Kidney epithelial cell (primary cell): Measurements from ENCODE around the gene PLA2G15. TPM values are rescaled to one million over a fixed set of nuclear protein-coding genes. Genes with fewer than 3 reads are reported as not detected.
A peak's percentile ranks its signal among the peaks of the same experiment; 100 is the strongest.

ENCODE experiments used
- DNase-seq: peaks from one replicate; pipeline ENCODE4 v3.0.0-alpha.2; 2010; ENCODE audit warnings: low read depth
- H3K27me3 ChIP-seq: 2 replicates; pipeline ENCODE4 v1.6.0; 2011; ENCODE audit warnings: low read length; ENCODE audit not compliant: control insufficient read depth, insufficient read depth
- H3K36me3 ChIP-seq: 2 replicates; pipeline ENCODE4 v1.5.1; 2011; ENCODE audit warnings: low read length; ENCODE audit not compliant: control insufficient read depth, insufficient read depth
- H3K4me3 ChIP-seq: 2 replicates; pipeline ENCODE4 v1.5.1; 2011; ENCODE audit warnings: low read depth, mild to moderate bottlenecking, control low read depth, low read length
- CTCF ChIP-seq: IDR thresholded peaks from 2 replicates; pipeline ENCODE4 v1.5.1; 2011; ENCODE audit warnings: mild to moderate bottlenecking, moderate library complexity, low read length, control low read depth, inconsistent platforms; ENCODE audit not compliant: insufficient read depth, poor library complexity, severe bottlenecking
- total RNA-seq: library from RNA; depleted of rRNA; stranded (reverse); fragments of >200 nt; gene quantifications from 2 replicates; pipeline ENCODE4 v1.2.3, GENCODE V29; 2015

The PLA2G15 gene
- total RNA-seq, 1 donor from 2014 or later = 27.2 TPM

- Histone ChIP-seq H3K27me3 (no peaks in the 10 kb centered on the region), H3K36me3 (peaks cover 4% of the 10 kb centered on the region), H3K4me3 (no peak overlapping the region)
- no peak for DNase-seq
- no peak for TF ChIP-seq CTCF
These were observed 11.4 kb upstream of the PLA2G15 start for GRCh38 chr16:68233835-68234187.

- Histone ChIP-seq H3K27me3 (no peaks in the 10 kb centered on the region), H3K36me3 (peaks cover 4% of the 10 kb centered on the region), H3K4me3 (peak overlapping the region; percentile 53)
- no peak for TF ChIP-seq CTCF
- no peak for DNase-seq
These were observed 10.7 kb upstream of the PLA2G15 start for GRCh38 chr16:68234188-68235107.

- DNase-seq = no peak
- Histone ChIP-seq H3K36me3 (no peaks in the 10 kb centered on the region), H3K27me3 (no peaks in the 10 kb centered on the region), H3K4me3 (peak overlapping the region; percentile 53)
- TF ChIP-seq CTCF = peak; percentile 49
These were observed 9.9 kb upstream of the PLA2G15 start for GRCh38 chr16:68235108-68235886.

- Histone ChIP-seq H3K27me3 (no peaks in the 10 kb centered on the region), H3K4me3 (peak within 1 kb of the TSS; percentile 53), H3K36me3 (no peaks in the 10 kb centered on the region)
- no peak for TF ChIP-seq CTCF
- DNase-seq = no peak
These were observed 9.4 kb upstream of the PLA2G15 start, which contains the start of gene ESRP2 for GRCh38 chr16:68235887-68236136. TSS of gene ESRP2 (minus strand) at chr16:68236127. CDS start at chr16:68236045, 82 bp downstream.

GRCh38 chr16:68236137-68236825 lies 8.9 kb upstream of the PLA2G15 start:
- Histone ChIP-seq H3K27me3 (no peaks in the 10 kb centered on the region), H3K4me3 (peak overlapping the region; percentile 53), H3K36me3 (no peaks in the 10 kb centered on the region)
- no peak for DNase-seq
- TF ChIP-seq CTCF = no peak
